ENCODE results near the gene ORM2.

Gene ORM2

DNA sequence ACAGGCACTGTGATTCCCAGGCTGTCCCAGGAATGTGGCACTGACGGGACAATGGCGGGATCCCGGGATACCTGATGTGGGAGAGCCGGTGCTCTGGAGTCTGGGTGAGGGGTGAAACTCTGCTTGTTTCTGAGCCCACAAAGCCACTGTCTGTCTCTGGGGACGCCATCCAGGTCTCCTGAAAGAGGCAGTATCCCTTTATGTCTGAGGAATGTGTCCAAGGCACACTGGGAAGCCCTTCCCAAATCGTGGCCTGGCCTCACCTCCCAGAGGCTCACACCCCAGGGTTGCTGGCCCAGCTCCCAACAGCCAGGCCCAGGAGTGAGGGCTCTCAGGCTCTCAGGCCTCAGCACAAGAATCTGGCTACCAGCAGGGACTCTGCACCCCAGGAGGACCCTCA, 27.1 kb downstream of the ORM2 start:
- no peak for DNase-seq (ENCODE audit: extremely low read depth, low read depth)
- no peak for TF ChIP-seq CTCF (IDR thresholded peaks at IDR 0.05; ENCODE audit: low read depth, low read length)

GRCh38 chr9:114357360-114357759, 27.7 kb downstream of the ORM2 start:
- no peak for TF ChIP-seq CTCF (IDR thresholded peaks at IDR 0.05; ENCODE audit: low read depth, low read length)
- DNase-seq (ENCODE audit: extremely low read depth, low read depth), result no peak

GRCh38 chr9:114357911-114358328, 28.3 kb downstream of the ORM2 start:
- TF ChIP-seq CTCF (IDR thresholded peaks at IDR 0.05; ENCODE audit: low read depth, low read length), result no peak
- no peak for DNase-seq (ENCODE audit: extremely low read depth, low read depth)

GRCh38 chr9:114359801-114360200, 30.1 kb downstream of the ORM2 start:
- no peak for DNase-seq (ENCODE audit: extremely low read depth, low read depth)
- TF ChIP-seq CTCF (IDR thresholded peaks at IDR 0.05; ENCODE audit: low read depth, low read length), result no peak

GRCh38 chr9:114361542-114361941, 31.9 kb downstream of the ORM2 start:
- no peak for DNase-seq (ENCODE audit: extremely low read depth, low read depth)
- no peak for TF ChIP-seq CTCF (IDR thresholded peaks at IDR 0.05; ENCODE audit: low read depth, low read length)

DNA sequence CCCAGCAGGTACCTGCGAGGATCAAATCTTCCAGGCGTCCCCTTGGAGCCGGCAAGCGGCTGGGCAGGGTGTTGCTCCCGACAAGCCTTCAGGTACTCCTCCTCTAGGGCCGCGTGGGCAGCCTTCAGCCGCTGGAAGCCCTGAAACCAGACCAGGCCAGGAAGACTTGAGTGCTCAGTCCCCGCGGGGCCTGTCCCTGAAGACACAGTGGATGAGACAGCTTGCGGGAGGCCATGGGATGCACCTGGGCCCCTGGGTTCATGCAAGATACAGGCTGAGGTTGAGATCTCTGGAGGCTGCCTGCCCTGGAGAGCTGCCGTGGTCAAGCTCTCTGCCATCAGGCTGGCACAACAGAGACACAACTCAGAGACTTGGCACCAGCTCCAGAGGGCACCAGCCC, 32.7 kb downstream of the ORM2 start:
- TF ChIP-seq CTCF (IDR thresholded peaks at IDR 0.05; ENCODE audit: low read depth, low read length), result no peak
- DNase-seq (ENCODE audit: extremely low read depth, low read depth), result no peak

DNA sequence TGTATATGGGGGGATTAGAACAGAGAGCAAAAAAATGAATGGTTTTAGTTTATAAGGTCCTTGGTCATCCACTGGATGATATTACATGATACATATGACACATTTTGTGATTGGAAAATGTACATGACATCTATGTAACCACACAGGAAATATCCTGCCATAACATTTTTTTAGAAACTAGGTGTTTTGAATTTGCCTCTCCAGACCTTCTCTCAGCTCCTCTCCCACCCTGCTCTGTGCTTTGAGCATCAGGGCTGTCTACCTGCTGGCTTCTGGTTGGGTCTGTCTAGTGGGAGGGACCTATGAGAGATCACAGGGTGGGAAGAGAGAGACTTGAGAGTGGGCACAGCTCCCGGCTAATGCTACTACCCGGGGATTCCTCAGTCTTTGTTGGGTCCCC, 33.8 kb downstream of the ORM2 start:
- TF ChIP-seq CTCF (IDR thresholded peaks at IDR 0.05; ENCODE audit: low read depth, low read length), result no peak
- DNase-seq (ENCODE audit: extremely low read depth, low read depth), result no peak
